GM20000 (cell line): ENCODE results near the gene MAP2K5.
"Not testable (repeated sequence)": the region's sequence is repeated elsewhere in the genome, so short reads cannot be mapped to it uniquely, and the experiment has no call there.

Experiments
- DNase-seq: peaks from one replicate; pipeline ENCODE4 v3.0.0; 2012; ENCODE audit warnings: low spot score
- TF ChIP-seq, protein P1 (sequence below): IDR thresholded peaks from 2 replicates; pipeline ENCODE4 v1.5.1; 2012; ENCODE audit warnings: mild to moderate bottlenecking, control low read depth; ENCODE audit errors: extremely low read depth, missing control alignments

Gene MAP2K5

DNA sequence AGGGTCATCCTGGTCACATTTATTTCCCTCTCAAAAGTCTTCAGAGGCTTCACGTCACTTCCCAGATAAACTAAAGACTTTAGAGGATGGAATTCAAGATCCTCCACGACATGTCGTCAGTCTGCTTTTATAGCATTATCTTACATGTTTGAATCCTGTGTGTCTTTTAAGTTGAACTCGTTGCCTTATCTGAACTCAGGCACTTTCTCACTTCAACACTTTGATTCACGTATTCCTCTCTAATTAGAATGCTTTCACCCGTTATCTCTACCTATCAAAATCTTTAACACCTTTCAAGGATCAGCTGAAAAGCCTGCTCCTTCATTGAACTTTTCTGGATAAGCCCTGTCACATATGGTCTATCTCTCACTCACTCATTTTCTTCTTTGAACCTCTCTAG lies 97.1 kb downstream of the MAP2K5 start:
- TF ChIP-seq, protein P1, sequence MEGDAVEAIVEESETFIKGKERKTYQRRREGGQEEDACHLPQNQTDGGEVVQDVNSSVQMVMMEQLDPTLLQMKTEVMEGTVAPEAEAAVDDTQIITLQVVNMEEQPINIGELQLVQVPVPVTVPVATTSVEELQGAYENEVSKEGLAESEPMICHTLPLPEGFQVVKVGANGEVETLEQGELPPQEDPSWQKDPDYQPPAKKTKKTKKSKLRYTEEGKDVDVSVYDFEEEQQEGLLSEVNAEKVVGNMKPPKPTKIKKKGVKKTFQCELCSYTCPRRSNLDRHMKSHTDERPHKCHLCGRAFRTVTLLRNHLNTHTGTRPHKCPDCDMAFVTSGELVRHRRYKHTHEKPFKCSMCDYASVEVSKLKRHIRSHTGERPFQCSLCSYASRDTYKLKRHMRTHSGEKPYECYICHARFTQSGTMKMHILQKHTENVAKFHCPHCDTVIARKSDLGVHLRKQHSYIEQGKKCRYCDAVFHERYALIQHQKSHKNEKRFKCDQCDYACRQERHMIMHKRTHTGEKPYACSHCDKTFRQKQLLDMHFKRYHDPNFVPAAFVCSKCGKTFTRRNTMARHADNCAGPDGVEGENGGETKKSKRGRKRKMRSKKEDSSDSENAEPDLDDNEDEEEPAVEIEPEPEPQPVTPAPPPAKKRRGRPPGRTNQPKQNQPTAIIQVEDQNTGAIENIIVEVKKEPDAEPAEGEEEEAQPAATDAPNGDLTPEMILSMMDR = no peak
- no peak for DNase-seq

DNA sequence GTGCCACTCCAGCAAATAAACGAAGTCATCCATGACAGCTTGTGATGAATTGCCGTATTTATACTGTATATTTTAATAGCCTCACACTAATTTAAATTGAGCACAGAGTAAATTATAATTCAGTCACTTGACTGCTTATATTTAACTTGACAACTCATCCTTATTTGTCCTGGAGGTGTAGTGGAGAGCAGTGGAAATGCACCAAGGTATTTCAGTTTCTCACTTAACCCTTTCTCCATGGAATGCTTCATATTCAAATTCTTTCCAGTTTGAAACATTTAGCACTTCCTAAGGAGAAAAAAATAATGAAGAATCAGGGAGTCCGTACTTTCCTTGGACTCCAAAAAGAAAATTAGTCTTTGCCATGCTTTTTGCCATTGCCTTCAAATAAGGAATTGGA lies 99.0 kb downstream of the MAP2K5 start:
- no peak for DNase-seq
- TF ChIP-seq, protein P1 = no peak

DNA sequence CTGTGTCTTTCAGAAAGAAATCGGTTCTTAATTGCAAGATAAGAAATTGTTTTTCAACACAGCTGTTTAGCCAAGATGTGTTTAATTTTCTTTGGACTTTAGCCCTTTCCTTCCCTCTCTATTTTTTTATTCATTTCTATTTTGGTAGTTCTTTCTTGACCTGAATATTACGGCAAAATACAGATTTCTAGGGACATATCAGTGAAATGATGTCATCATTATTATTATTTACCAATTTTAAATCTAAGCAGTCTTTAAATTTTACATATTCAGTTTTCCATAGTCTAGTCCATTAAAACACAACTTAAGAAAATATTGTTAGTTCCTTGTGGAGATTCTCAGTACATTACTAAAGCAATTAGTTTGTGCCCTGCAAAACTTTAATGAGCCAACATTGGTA lies 104.3 kb downstream of the MAP2K5 start:
- no peak for DNase-seq
- TF ChIP-seq, protein P1 = no peak

DNA sequence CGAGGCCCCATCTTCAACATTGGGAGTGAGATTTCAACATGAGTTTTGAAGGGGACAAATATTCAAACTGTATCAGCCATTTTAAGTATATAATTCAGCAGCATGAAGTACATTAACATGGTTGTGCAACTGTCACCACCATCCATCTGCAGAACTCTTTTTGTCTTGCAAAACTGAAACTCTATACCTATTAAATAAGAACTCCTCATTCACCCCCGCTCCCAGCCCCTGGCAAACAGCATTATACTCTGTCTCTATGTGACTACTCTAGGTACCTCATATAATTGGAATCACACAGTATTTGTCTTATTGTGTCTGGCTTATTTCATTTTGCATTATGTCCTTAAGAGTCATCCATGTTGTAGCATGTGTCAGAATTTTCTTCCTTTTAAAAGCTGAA lies 110.1 kb downstream of the MAP2K5 start:
- DNase-seq = no peak
- TF ChIP-seq, protein P1 = no peak

DNA sequence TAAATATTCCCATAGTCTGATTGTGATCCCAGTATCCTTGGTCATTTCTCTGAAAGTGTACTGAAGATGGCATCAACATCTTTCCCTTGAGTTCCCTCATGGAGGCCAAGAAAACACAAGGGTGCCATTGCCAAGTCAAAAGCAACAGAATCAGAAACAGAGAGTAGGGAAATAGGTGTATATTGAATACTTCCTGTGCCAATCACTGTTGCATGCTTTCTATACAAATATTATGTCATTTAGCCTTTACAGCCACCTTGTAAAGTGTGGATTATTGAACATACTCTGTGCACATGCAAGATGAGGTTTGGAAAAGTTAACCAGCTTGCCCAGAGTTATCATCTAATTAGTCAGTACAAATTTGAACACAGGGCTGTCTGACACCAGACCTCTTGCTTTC lies 117.9 kb downstream of the MAP2K5 start:
- DNase-seq = no peak
- TF ChIP-seq, protein P1 = no peak

DNA sequence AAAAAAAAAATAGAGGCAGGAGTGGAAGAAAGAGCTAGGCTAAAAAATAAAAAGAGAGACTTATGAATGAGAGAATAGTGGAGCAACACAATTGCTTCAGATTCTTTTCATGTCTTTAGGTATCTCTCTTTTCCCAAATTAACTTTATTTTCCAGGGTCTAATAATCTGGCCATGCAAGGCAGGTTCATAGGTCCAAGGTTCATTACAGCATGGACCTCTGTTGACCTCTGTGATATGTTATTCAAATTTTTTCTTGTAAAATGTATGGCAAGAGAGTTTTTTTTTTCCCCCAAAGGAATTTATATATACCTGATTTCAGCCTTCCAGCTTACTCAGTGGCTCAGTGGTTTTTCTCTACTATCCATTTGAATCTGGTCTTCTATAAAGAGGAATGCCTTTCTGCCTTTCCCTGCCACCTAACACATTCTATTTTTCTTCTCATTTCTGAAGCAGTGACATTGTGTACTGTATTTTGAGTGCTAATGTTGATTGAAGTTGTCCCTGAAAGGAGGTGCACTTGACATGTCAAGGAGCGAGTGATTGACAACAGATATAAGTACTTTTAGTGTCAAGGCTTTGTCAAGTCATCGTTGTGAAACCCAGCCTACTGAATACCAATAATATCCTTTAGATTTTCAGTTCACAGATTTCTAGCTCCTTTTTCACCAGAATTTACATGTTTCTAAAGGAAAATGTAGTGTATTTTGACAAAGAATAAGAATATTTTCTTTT lies 118.5 kb downstream of the MAP2K5 start:
- no peak for DNase-seq
- TF ChIP-seq, protein P1 = no peak

DNA sequence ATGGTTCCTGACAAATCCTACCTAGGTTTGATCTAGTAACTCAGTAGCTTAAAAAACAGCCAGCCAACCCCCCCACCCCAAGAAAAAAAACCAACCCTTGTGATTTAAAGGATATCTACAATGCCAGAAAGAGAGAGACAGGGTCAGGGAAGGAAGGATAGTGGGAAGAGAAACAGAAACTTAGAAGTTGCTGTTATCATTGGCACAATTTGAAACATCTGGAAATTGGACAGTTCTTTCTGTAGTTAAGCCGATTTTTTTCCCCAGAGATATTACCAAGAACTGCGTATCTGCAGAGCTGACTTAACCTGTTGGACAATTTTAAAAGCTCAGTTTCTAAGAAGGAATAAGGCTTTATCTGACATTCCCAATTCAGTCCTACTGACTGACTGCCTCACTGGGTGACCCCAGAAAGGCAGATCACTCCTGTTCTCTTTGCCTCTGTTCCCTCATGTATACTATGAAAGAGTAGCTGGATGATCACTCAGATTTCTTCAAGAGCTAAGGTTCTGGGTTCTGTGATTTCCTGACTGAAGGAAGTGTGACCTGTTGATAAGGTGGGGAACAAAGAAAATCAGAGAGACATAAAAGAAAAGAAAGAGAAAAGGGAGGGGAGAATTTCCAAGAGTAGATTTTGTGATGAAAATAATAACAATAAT lies 128.3 kb downstream of the MAP2K5 start:
- TF ChIP-seq, protein P1 = no peak
- no peak for DNase-seq

DNA sequence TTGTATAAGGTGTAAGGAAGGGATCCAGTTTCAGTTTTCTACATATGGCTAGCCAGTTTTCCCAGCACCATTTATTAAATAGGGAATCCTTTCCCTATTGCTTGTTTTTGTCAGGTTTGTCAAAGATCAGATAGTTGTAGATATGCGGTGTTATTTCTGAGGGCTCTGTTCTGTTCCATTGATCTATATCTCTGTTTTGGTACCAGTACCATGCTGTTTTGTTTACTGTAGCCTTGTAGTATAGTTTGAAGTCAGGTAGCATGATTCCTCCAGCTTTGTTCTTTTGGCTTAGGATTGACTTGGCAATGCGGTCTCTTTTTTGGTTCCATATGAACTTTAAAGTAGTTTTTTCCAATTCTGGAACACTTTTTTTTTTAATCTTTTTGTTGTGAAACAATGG lies 130.3 kb downstream of the MAP2K5 start:
- DNase-seq = not testable (repeated sequence)
